OCI-LY3 (cell line): ENCODE results near the gene HMCN1.

Experiments
- H2AFZ ChIP-seq: fragments of 200-600, 300-600 bp; shearing (Covaris generic); 2 replicates; pipeline ENCODE4 v1.6.0; 2014; ENCODE audit warnings: antibody characterized with exemption, low read depth, low read length
- H3K27ac ChIP-seq: fragments of 200-600, 300-600 bp; sonication (generic); 2 replicates; pipeline ENCODE4 v1.5.1; 2014; ENCODE audit warnings: mild to moderate bottlenecking, low read length, moderate library complexity, mixed read lengths
- H3K27me3 ChIP-seq: fragments of 200-600, 300-600 bp; sonication (generic); 2 replicates; pipeline ENCODE4 v1.6.1; 2014; ENCODE audit warnings: low read depth, low read length, mixed read lengths
- H3K36me3 ChIP-seq: fragments of 200-600, 300-600 bp; sonication (generic); replicated peaks from 2 replicates; pipeline ENCODE3; 2014; ENCODE audit warnings: low read depth, low read length, mixed read lengths
- H3K4me1 ChIP-seq: fragments of 300-600, 200-600 bp; sonication (generic); 2 replicates; pipeline ENCODE4 v1.6.1; 2014; ENCODE audit warnings: low read length, mixed read lengths
- H3K4me2 ChIP-seq: fragments of 200-600, 300-600 bp; sonication (generic); 2 replicates; pipeline ENCODE4 v1.6.1; 2014; ENCODE audit warnings: low read length, mixed read lengths
- H3K4me3 ChIP-seq: fragments of 300-600, 200-600 bp; sonication (generic); 2 replicates; pipeline ENCODE4 v1.5.1; 2014; ENCODE audit warnings: antibody characterized with exemption, mild to moderate bottlenecking, low read length, moderate library complexity
- H3K79me2 ChIP-seq: fragments of 300-600, 200-600 bp; shearing (Covaris generic); 2 replicates; pipeline ENCODE4 v1.6.1; 2014; ENCODE audit warnings: mild to moderate bottlenecking, low read length, mixed read lengths
- H3K9ac ChIP-seq: fragments of 300-600, 200-600 bp; shearing (Covaris generic); 2 replicates; pipeline ENCODE4 v1.6.0; 2014; ENCODE audit warnings: mild to moderate bottlenecking, low read length, moderate library complexity
- H3K9me3 ChIP-seq: fragments of 200-600, 300-600 bp; shearing (Covaris generic); 2 replicates; pipeline ENCODE4 v1.6.1; 2014; ENCODE audit warnings: low read length, mixed read lengths; ENCODE audit not compliant: insufficient read depth
- H4K20me1 ChIP-seq: fragments of 200-600, 300-600 bp; sonication (generic); 2 replicates; pipeline ENCODE4 v1.6.1; 2016; ENCODE audit warnings: low read length, mixed read lengths; ENCODE audit not compliant: insufficient read depth
- EZH2phosphoT487 ChIP-seq: fragments of 200-600 bp; shearing (Covaris generic); IDR thresholded peaks from 2 replicates; pipeline ENCODE4 v1.6.1; 2018; ENCODE audit warnings: antibody characterized with exemption, mixed run types, low read depth
- TF ChIP-seq, protein P1 (sequence below): fragments of 200-600, 300-600 bp; sonication (generic); IDR thresholded peaks from 2 replicates; pipeline ENCODE4 v1.5.1; 2014; ENCODE audit warnings: antibody characterized with exemption, low read length, low read depth

The HMCN1 gene

DNA sequence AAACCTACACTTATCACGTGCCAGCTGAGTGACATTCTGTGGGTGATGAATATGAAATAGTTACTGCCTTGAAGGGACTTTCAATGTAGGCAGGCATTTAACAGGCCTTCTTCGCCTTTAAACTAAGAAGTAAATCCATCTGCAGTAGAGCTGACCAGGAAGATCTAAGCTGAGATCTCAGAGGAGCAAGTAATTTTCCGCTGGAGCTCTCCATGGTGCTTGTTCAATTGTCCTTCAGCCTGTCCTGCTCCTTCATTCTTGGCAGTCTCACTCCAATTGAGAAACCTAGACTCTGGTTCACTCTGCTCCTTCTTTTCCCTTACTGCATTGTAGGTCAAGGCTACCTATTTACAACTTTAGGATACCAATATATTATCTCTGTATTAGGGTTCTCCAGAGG lies 183.5 kb downstream of the HMCN1 start:
- no peak overlapping the region for H3K4me3 ChIP-seq
- H3K27ac ChIP-seq: no peak overlapping the region
- no peaks in the 10 kb centered on the region for H4K20me1 ChIP-seq
- no peak overlapping the region for H3K9ac ChIP-seq
- no peaks in the 10 kb centered on the region for H3K36me3 ChIP-seq
- H3K79me2 ChIP-seq: no peaks in the 10 kb centered on the region
- H3K4me1 ChIP-seq: peaks cover 5% of the 10 kb centered on the region; the same call in 1 of the 2 replicates
- H3K9me3 ChIP-seq: no peaks in the 10 kb centered on the region
- TF ChIP-seq EZH2phosphoT487: no peak
- TF ChIP-seq, protein P1, sequence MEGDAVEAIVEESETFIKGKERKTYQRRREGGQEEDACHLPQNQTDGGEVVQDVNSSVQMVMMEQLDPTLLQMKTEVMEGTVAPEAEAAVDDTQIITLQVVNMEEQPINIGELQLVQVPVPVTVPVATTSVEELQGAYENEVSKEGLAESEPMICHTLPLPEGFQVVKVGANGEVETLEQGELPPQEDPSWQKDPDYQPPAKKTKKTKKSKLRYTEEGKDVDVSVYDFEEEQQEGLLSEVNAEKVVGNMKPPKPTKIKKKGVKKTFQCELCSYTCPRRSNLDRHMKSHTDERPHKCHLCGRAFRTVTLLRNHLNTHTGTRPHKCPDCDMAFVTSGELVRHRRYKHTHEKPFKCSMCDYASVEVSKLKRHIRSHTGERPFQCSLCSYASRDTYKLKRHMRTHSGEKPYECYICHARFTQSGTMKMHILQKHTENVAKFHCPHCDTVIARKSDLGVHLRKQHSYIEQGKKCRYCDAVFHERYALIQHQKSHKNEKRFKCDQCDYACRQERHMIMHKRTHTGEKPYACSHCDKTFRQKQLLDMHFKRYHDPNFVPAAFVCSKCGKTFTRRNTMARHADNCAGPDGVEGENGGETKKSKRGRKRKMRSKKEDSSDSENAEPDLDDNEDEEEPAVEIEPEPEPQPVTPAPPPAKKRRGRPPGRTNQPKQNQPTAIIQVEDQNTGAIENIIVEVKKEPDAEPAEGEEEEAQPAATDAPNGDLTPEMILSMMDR: no peak
- H2AFZ ChIP-seq: no peak overlapping the region
- no peak overlapping the region for H3K4me2 ChIP-seq
- H3K27me3 ChIP-seq: peaks cover 14% of the 10 kb centered on the region

DNA sequence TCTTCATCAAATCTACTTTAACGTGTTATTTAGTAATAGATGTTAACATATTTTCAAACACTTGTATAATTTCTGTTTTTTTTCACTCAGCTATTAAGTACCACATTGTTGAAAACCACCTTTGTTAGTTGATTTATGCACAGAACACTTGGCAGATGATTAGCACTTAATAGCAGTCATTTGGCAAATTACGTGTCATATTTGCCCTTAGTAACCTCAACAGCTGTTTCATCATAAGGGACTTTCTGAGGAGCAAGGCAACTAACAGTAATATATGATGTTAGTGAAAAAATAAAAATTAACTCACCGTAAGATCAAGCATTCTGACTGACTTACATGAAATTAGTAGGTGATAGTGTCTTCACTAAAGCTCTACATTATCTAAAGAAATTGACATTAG lies 186.4 kb downstream of the HMCN1 start:
- H3K4me1 ChIP-seq: peaks cover 5% of the 10 kb centered on the region; the same call in 1 of the 2 replicates
- no peak overlapping the region for H3K4me3 ChIP-seq
- H2AFZ ChIP-seq: no peak overlapping the region
- H3K9ac ChIP-seq: no peak overlapping the region
- H3K27me3 ChIP-seq: peaks cover 10% of the 10 kb centered on the region; the same call in 1 of the 2 replicates
- H3K9me3 ChIP-seq: no peaks in the 10 kb centered on the region
- no peak overlapping the region for H3K4me2 ChIP-seq
- H4K20me1 ChIP-seq: no peaks in the 10 kb centered on the region
- H3K27ac ChIP-seq: no peak overlapping the region
- TF ChIP-seq, protein P1: no peak
- TF ChIP-seq EZH2phosphoT487: no peak
- no peaks in the 10 kb centered on the region for H3K36me3 ChIP-seq
- H3K79me2 ChIP-seq: no peaks in the 10 kb centered on the region

DNA sequence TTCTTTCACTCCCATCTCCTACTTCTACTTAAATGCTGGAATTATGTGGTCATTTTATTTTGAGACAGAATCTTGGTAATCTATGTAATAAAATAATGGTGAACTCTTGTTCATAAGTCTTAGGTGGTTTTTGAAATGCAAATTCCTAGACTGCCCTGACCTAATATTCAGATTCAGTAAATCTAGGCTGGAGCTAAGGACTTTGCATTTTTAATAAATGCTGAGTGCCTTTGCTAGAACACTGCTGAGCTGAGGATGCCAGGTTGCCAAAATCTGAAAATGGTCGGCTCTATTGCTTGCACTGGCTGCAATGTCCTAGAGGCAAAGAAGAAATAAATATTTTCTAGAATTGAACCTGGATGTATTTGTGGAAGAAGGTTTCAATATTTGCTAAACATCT lies 187.4 kb downstream of the HMCN1 start:
- H3K9ac ChIP-seq: no peak overlapping the region
- no peak for TF ChIP-seq EZH2phosphoT487
- TF ChIP-seq, protein P1: no peak
- no peaks in the 10 kb centered on the region for H4K20me1 ChIP-seq
- H3K27ac ChIP-seq: no peak overlapping the region
- H3K36me3 ChIP-seq: no peaks in the 10 kb centered on the region
- H3K4me1 ChIP-seq: peaks cover 5% of the 10 kb centered on the region; the same call in 1 of the 2 replicates
- no peak overlapping the region for H3K4me2 ChIP-seq
- H2AFZ ChIP-seq: no peak overlapping the region
- H3K79me2 ChIP-seq: no peaks in the 10 kb centered on the region
- H3K9me3 ChIP-seq: no peaks in the 10 kb centered on the region
- peaks cover 10% of the 10 kb centered on the region for H3K27me3 ChIP-seq
- H3K4me3 ChIP-seq: no peak overlapping the region

DNA sequence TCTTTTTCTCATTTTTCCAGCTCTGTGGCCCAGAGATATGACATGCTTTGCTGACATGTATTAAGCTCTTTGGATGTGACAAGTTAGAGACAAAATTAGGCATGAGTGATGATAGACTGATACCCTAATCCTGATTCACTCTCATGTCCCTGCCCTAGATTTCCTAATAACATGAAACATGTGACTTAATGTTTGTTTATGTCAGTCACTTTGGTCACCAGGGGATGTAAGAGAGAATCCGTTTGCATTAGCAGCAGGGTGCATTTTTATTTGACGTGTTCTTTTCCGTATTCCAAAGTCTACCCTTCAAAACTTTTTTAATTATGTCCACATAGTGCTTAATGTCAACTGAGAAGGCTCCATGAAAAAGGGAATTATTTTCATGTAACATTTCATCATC lies 192.4 kb downstream of the HMCN1 start:
- Histone ChIP-seq H3K27ac (no peak overlapping the region), H3K79me2 (no peaks in the 10 kb centered on the region), H4K20me1 (no peaks in the 10 kb centered on the region), H2AFZ (no peak overlapping the region), H3K36me3 (no peaks in the 10 kb centered on the region), H3K4me3 (no peak overlapping the region), H3K4me1 (peaks cover 7% of the 10 kb centered on the region), H3K27me3 (peaks cover 4% of the 10 kb centered on the region; the same call in 1 of the 2 replicates), H3K4me2 (no peak overlapping the region), H3K9me3 (no peaks in the 10 kb centered on the region), H3K9ac (no peak overlapping the region)
- TF ChIP-seq EZH2phosphoT487: no peak
- TF ChIP-seq, protein P1: no peak
